H1 (cell line): ENCODE data around the gene SETDB2. TPM values are rescaled to one million over a fixed set of nuclear protein-coding genes. Genes with fewer than 3 reads are reported as not detected.

ENCODE experiments used
- HDAC6 ChIP-seq: IDR thresholded peaks from one replicate; pipeline ENCODE4 v1.7.1; 2012; ENCODE audit warnings: low read depth, mild to moderate bottlenecking, inconsistent platforms, low read length, moderate library complexity
- KDM5A ChIP-seq: fragments of 200-600 bp; IDR thresholded peaks from 2 replicates; pipeline ENCODE4 v1.7.1; 2012; ENCODE audit warnings: mild to moderate bottlenecking, low read length, inconsistent platforms, mixed read lengths
- RAD21 ChIP-seq, 2 experiments: IDR thresholded peaks in 1 of 2; conservative IDR thresholded peaks in 1 of 2; 2 replicates each; pipeline ENCODE4 v1.6.1; 2011; ENCODE audit warnings: low read depth in 2 of 2, low read length in 2 of 2, improper control_type of control experiment in 1 of 2, inconsistent platforms in 1 of 2, mild to moderate bottlenecking in 1 of 2, moderate library complexity in 1 of 2
- polyA plus RNA-seq, 7 experiments: library from polyadenylated mRNA; depleted of rRNA in 3 of 7; stranded (reverse) in 5 of 7; unstranded in 2 of 7; fragments of >200 nt in 5 of 7; fragments of 200-250 nt in 2 of 7; gene quantifications; 1 replicate in 5 of 7; 2 replicates in 1 of 7; 4 replicates in 1 of 7; pipeline versions ENCODE4 v1.2.1 to v1.2.3, GENCODE V29; 2011 to 2013; ENCODE audit warnings: missing spikeins in 2 of 7, mixed read lengths in 2 of 7
- total RNA-seq: library from RNA; stranded (reverse); fragmentation: NEBNext Ultra II Directional; extraction: Animal tissue kit (Norgen Biotek cat#: 25700); gene quantifications from 2 replicates; pipeline ENCODE4 v1.2.1, GENCODE V29; 2021

Gene SETDB2
- total and polyA plus RNA-seq, 2 of the 8 experiments (the other 6 are each of a cell fraction or from before 2014, with no cell fraction given) = 1.2 to 6.1 TPM

- TF ChIP-seq HDAC6 (no peak), RAD21 (IDR thresholded peaks at IDR 0.05 in 1 of 2, conservative IDR thresholded peaks at IDR 0.05 in 1 of 2; ENCODE audit: low read depth in 2 of 2, low read length in 2 of 2) (no peak), KDM5A (no peak)
- TF ChIP-seq, all 59 proteins: peak for 0
Measured at GRCh38 chr13:49409008-49409407, 35.1 kb upstream of the SETDB2 start (continued).
